ENCODE results near the gene ATRN. TPM values are rescaled to one million over a fixed set of nuclear protein-coding genes. Genes with fewer than 3 reads are reported as not detected.

The ATRN gene
- total and polyA plus RNA-seq, 2 of the 8 experiments (the other 6 are each of a cell fraction or from before 2014, with no cell fraction given) = 12.0 to 17.4 TPM

DNA sequence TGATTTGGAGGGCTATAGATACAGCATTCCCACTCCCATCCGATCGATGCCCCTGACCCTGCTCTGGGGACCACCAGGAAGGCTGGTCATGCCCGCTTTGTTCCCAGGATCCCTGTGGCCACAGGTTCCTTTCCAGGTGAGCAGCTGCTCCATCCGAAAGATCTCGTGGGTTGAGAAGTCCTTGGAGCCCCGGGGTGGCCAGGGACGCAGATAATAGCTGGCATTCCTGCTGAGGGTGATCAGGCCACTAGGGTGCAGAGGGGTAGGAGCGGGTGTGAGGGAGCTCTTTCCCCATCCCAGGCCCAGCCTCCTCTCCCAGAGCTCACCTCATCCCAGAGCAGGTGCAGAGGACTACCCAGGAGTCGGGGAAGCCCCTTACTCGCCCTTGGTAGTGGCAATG is 203.6 kb downstream of the ATRN start:
- no peak overlapping the region for H2BK12ac ChIP-seq (ENCODE audit: low read depth, low read length)
- no peak overlapping the region for H3K4me3 ChIP-seq (ENCODE audit: extremely low read depth in 1 of 4, insufficient read depth in 2 of 4, low read depth in 3 of 4, low read length in 4 of 4)
- no peak overlapping the region for H3K4me2 ChIP-seq (ENCODE audit: insufficient read depth in 1 of 2, low read depth in 2 of 2, low read length in 2 of 2)
- 83% methylated on average over 10 of the region's 10 CpGs; no CpG with 5 or more reads in 1 of the 2 experiments for WGBS, 2 experiments (ENCODE audit: extremely low coverage in 1 of 2, insufficient coverage in 1 of 2, insufficient read length in 1 of 2, insufficient replicate concordance in 2 of 2, low coverage in 1 of 2, low lambda C conversion rate in 2 of 2, missing lambda C conversion rate in 1 of 2)
- peaks cover 6 to 25% (median 19%) of the 10 kb centered on the region in 4 experiments; a peak in 6 of 7 replicates for H3K27me3 ChIP-seq (replicated peaks in 1 of 4; ENCODE audit: control insufficient read depth in 3 of 4, extremely low read depth in 1 of 4, insufficient read depth in 3 of 4, low read length in 3 of 4)
- H3K79me1 ChIP-seq (ENCODE audit: low read depth, low read length) = no peaks in the 10 kb centered on the region
- H3K79me2 ChIP-seq (ENCODE audit: control insufficient read depth in 1 of 2, insufficient read depth in 2 of 2, low read length in 2 of 2) = no peaks in the 10 kb centered on the region
- FAIRE-seq = no peak
- no peak overlapping the region for H4K91ac ChIP-seq (replicated peaks; ENCODE audit: insufficient read length, low read length)
- no peak overlapping the region for H3K14ac ChIP-seq (ENCODE audit: insufficient read length)
- H3K23ac ChIP-seq (ENCODE audit: insufficient read length) = no peak overlapping the region
- CTCF ChIA-PET (ENCODE audit: partially characterized antibody) = interaction anchor here (0.7 to 45.1 kb wide), 12 partner anchors 7 to 435 kb away, joined by 3 to 1432 read pairs (median 4); partner anchors contain the start of genes ADAM33, ADISSP, SIGLEC1 and SLC4A11
- no peak overlapping the region for H4K5ac ChIP-seq (ENCODE audit: insufficient read length, low read depth, low read length)
- H3K23me2 ChIP-seq (ENCODE audit: low read depth, low read length) = peaks cover 9% of the 10 kb centered on the region; the same call in 1 of the 2 replicates
- no peak overlapping the region for H2BK5ac ChIP-seq (ENCODE audit: low read depth, low read length)
- no peak overlapping the region for H4K8ac ChIP-seq (ENCODE audit: extremely low read depth, insufficient read depth, low read length)
- H4K20me1 ChIP-seq (replicated peaks in 1 of 2; ENCODE audit: control insufficient read depth in 1 of 2, insufficient read depth in 2 of 2, low read length in 2 of 2) = peaks cover 0 to 3% of the 10 kb centered on the region in 2 experiments
- peaks cover 0 to 13% (median 3%) of the 10 kb centered on the region in 4 experiments; a peak in 4 of 7 replicates for H3K4me1 ChIP-seq (replicated peaks in 1 of 4; ENCODE audit: control insufficient read depth in 3 of 4, insufficient read depth in 4 of 4, low read length in 3 of 4)
- H3K9ac ChIP-seq (replicated peaks in 1 of 4; ENCODE audit: extremely low read depth in 1 of 4, low read depth in 3 of 4, low read length in 3 of 4) = no peak overlapping the region
- no peak for DNase-seq (ENCODE audit: low read depth in 1 of 2, low spot score in 2 of 2)
- H2BK120ac ChIP-seq (replicated peaks; ENCODE audit: low read depth, low read length) = no peak overlapping the region
- POLR2A ChIA-PET (ENCODE audit: partially characterized antibody) = interaction anchor here (0.9 to 1.2 kb wide), 2 partner anchors 14 to 93 kb away, joined by 3 read pairs; partner anchors contain the start of gene ADISSP
- H3K9me3 ChIP-seq (ENCODE audit: insufficient read depth in 2 of 2, low read depth in 1 of 2, low read length in 1 of 2) = no peaks in the 10 kb centered on the region
- no peak overlapping the region for H3K18ac ChIP-seq (ENCODE audit: extremely low read depth, low read length)
- no peak overlapping the region for H2BK15ac ChIP-seq (ENCODE audit: low read length)
- no peak overlapping the region for H2AK5ac ChIP-seq (ENCODE audit: low read depth, low read length)
- H2AFZ ChIP-seq (ENCODE audit: low read length) = no peak overlapping the region
- H2BK20ac ChIP-seq (ENCODE audit: low read length) = no peak overlapping the region
- no peaks in the 10 kb centered on the region for H3K36me3 ChIP-seq (ENCODE audit: control insufficient read depth in 2 of 4, insufficient read depth in 4 of 4, low read length in 3 of 4)
- no peak overlapping the region for H3K4ac ChIP-seq (replicated peaks; ENCODE audit: insufficient read length, low read depth, low read length)
- H3K56ac ChIP-seq (replicated peaks; ENCODE audit: insufficient read length, low read depth, low read length) = no peak overlapping the region
- H3K27ac ChIP-seq (ENCODE audit: low read depth, low read length) = no peak overlapping the region
- TF ChIP-seq NANOG (IDR thresholded peaks at IDR 0.05; ENCODE audit: insufficient read depth, low read depth, low read length, poor library complexity, severe bottlenecking) (no peak), TAF1 (IDR thresholded peaks at IDR 0.05; ENCODE audit: low read depth, low read length) (no peak), EZH2 (IDR thresholded peaks at IDR 0.05; ENCODE audit: low read depth, low read length, severe bottlenecking) (no peak), ZNF274 (IDR thresholded peaks at IDR 0.05; ENCODE audit: borderline replicate concordance, extremely low read depth, low read length) (no peak), SIN3A (conservative IDR thresholded peaks at IDR 0.05 in 1 of 2, IDR thresholded peaks at IDR 0.05 in 1 of 2; ENCODE audit: low read depth in 1 of 2, low read length in 2 of 2) (no peak), RXRA (IDR thresholded peaks at IDR 0.05; ENCODE audit: insufficient read depth, low read depth, low read length) (no peak), EGR1 (IDR thresholded peaks at IDR 0.05; ENCODE audit: borderline replicate concordance, low read depth, low read length) (no peak), GTF2F1 (IDR thresholded peaks at IDR 0.05; ENCODE audit: borderline replicate concordance, low read depth, low read length) (no peak)
- TF ChIP-seq, protein P1, sequence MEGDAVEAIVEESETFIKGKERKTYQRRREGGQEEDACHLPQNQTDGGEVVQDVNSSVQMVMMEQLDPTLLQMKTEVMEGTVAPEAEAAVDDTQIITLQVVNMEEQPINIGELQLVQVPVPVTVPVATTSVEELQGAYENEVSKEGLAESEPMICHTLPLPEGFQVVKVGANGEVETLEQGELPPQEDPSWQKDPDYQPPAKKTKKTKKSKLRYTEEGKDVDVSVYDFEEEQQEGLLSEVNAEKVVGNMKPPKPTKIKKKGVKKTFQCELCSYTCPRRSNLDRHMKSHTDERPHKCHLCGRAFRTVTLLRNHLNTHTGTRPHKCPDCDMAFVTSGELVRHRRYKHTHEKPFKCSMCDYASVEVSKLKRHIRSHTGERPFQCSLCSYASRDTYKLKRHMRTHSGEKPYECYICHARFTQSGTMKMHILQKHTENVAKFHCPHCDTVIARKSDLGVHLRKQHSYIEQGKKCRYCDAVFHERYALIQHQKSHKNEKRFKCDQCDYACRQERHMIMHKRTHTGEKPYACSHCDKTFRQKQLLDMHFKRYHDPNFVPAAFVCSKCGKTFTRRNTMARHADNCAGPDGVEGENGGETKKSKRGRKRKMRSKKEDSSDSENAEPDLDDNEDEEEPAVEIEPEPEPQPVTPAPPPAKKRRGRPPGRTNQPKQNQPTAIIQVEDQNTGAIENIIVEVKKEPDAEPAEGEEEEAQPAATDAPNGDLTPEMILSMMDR (IDR thresholded peaks at IDR 0.05; ENCODE audit: control extremely low read depth in 1 of 3, insufficient read depth in 1 of 3, low read depth in 1 of 3, low read length in 3 of 3) = no peak
- TF ChIP-seq, protein P2, sequence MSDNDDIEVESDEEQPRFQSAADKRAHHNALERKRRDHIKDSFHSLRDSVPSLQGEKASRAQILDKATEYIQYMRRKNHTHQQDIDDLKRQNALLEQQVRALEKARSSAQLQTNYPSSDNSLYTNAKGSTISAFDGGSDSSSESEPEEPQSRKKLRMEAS (IDR thresholded peaks at IDR 0.05) = no peak

Data from H1 (cell line).